ENCODE results near the gene PRSS56.

DNA sequence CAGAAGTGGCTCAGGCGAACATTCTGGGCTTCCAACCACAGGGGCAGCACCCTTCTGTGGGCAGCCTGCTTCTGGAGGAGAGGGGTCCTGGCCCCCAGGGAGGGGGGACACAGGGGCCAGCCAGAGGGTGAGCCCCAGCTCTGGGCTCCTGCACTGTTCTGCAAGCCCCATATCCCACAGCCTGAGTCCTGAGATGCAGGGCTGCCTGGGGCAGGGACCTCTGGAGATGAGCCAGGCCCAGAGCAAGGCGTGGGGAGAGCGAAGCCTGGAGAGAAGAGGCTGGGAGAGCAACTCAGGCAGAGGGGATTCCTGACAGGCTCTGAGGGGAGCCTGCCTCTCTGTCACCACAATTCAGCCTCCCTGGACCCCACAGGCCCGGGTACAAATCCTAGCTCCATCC is 13.5 kb upstream of the PRSS56 start:
- TF ChIP-seq, protein P1, sequence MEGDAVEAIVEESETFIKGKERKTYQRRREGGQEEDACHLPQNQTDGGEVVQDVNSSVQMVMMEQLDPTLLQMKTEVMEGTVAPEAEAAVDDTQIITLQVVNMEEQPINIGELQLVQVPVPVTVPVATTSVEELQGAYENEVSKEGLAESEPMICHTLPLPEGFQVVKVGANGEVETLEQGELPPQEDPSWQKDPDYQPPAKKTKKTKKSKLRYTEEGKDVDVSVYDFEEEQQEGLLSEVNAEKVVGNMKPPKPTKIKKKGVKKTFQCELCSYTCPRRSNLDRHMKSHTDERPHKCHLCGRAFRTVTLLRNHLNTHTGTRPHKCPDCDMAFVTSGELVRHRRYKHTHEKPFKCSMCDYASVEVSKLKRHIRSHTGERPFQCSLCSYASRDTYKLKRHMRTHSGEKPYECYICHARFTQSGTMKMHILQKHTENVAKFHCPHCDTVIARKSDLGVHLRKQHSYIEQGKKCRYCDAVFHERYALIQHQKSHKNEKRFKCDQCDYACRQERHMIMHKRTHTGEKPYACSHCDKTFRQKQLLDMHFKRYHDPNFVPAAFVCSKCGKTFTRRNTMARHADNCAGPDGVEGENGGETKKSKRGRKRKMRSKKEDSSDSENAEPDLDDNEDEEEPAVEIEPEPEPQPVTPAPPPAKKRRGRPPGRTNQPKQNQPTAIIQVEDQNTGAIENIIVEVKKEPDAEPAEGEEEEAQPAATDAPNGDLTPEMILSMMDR (conservative IDR thresholded peaks at IDR 0.05 in 1 of 2, IDR thresholded peaks at IDR 0.05 in 1 of 2; ENCODE audit: low read depth in 1 of 2, low read length in 2 of 2) = no peak
- TF ChIP-seq EZH2 (IDR thresholded peaks at IDR 0.05; ENCODE audit: low read length, missing control alignments) = no peak

All from fibroblast of lung (primary cell).